Thymus (tissue), 11 donors: Measurements from ENCODE around the gene ZDHHC7. TPM values are rescaled to one million over a fixed set of nuclear protein-coding genes. Genes with fewer than 3 reads are reported as not detected.
"Not testable (repeated sequence)": the region's sequence is repeated elsewhere in the genome, so short reads cannot be mapped to it uniquely, and the experiment has no call there.

Experiments
- DNase-seq, 9 donors: peaks; one replicate each; pipeline ENCODE4 v3.0.0-alpha.2; 2013; ENCODE audit warnings: low spot score in 9 of 9, low read depth in 6 of 9, missing footprints in 1 of 9
- H3K27ac ChIP-seq, 2 donors: one replicate each; pipeline ENCODE4 v1.5.1; 2013; ENCODE audit warnings: control low read depth in 1 of 2, low read depth in 1 of 2, low read length in 1 of 2, mild to moderate bottlenecking in 1 of 2, moderate library complexity in 1 of 2
- H3K27me3 ChIP-seq, 2 donors: one replicate each; pipeline ENCODE4 v1.5.1; 2013; ENCODE audit warnings: low read length in 1 of 2; ENCODE audit not compliant: control insufficient read depth in 2 of 2, insufficient read depth in 1 of 2
- H3K36me3 ChIP-seq, 2 donors: one replicate each; pipeline ENCODE4 v1.5.1; 2013; ENCODE audit warnings: low read length in 1 of 2, mild to moderate bottlenecking in 1 of 2, moderate library complexity in 1 of 2; ENCODE audit not compliant: control insufficient read depth in 2 of 2, insufficient read depth in 2 of 2
- H3K4me1 ChIP-seq, 2 donors: one replicate each; pipeline ENCODE4 v1.5.1; 2013; ENCODE audit warnings: low read length in 2 of 2; ENCODE audit not compliant: control insufficient read depth in 2 of 2, insufficient read depth in 2 of 2
- H3K4me3 ChIP-seq, 2 donors: one replicate each; pipeline ENCODE4 v1.5.1; 2013; ENCODE audit warnings: low read length in 2 of 2, control low read depth in 1 of 2, mild to moderate bottlenecking in 1 of 2
- H3K9me3 ChIP-seq, 2 donors: one replicate each; pipeline ENCODE4 v1.5.1; 2013; ENCODE audit warnings: low read length in 1 of 2, mild to moderate bottlenecking in 1 of 2; ENCODE audit not compliant: control insufficient read depth in 2 of 2, insufficient read depth in 1 of 2
- WGBS: extraction: QIAGEN DNeasy Blood & Tissue Kit; methylation state at CpG from one replicate; pipeline ENCODE4 v1.1.7; 2013; 5-methylcytosine and 5-hydroxymethylcytosine counted together
- polyA plus RNA-seq: library from polyadenylated mRNA; stranded (reverse); fragments of 200-250 nt; gene quantifications from one replicate; pipeline ENCODE4 v1.2.3, GENCODE V29; 2013
- total RNA-seq: library from RNA; stranded (reverse); fragments of 120-200 nt; gene quantifications from one replicate; pipeline ENCODE4 v1.2.4, GENCODE V29; 2013
- donor health status: healthy.

Gene ZDHHC7
- total and polyA plus RNA-seq, 2 donors, result 19.0 to 24.6 TPM

DNA sequence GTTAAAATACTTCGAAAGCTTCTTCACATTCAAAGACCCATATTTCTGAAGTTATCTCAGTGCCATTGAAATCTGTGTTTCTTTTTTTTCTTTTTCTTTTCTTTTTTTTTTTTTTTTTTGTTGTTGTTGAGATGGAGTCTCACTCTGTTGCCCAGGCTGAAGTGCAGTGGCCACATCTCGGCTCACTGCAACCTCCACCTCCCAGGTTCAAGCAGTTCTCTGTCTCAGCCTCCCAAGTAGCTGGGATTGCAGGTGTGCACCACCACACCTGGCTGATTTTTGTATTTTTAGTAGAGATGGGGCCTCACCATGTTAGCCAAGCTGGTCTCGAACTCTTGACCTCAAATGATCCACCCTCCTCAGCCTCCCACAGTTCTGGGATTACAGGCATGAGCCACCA lies 43.0 kb upstream of the ZDHHC7 start:
- DNase-seq, H3K27me3 ChIP-seq, H3K9me3 ChIP-seq, H3K36me3 ChIP-seq, H3K4me3 ChIP-seq, H3K27ac ChIP-seq: not testable (repeated sequence)
- WGBS, result 99% methylated on average over 3 of the region's 3 CpGs
- peaks cover 7 to 33% of the 10 kb centered on the region in 2 donors for H3K4me1 ChIP-seq

GRCh38 chr16:85052536-85052935 lies 41.2 kb upstream of the ZDHHC7 start:
- WGBS, result 95% methylated on average over 10 of the region's 10 CpGs
- Histone ChIP-seq H3K4me3 (no peak overlapping the region), H3K27ac (no peak overlapping the region), H3K27me3 (no peaks in the 10 kb centered on the region), H3K4me1 (peaks cover 7 to 32% of the 10 kb centered on the region in 2 donors), H3K9me3 (no peaks in the 10 kb centered on the region), H3K36me3 (no peaks in the 10 kb centered on the region)
- no peak for DNase-seq

DNA sequence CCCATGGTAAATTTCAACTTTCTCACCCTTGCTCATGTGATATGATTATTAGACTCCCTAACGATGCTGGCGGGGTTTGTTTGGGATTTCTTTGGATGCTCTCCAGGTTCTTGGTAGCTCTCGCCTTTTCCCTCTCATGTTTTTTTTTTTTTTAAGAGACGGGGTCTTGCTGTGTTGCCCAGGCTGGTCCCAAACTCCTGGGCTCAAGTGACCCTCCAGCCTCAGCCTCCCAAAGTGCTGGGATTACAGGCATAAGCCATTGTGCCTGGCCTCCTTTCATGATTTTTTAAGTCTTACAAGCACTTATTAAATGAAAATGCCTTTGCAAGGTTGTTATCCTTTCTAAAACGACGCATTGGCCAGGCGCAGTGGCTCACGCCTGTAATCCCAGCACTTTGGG lies 40.3 kb upstream of the ZDHHC7 start:
- no peak overlapping the region for H3K27ac ChIP-seq
- no peak for DNase-seq
- WGBS, result 96% methylated on average over 8 of the region's 8 CpGs
- peaks cover 7 to 31% of the 10 kb centered on the region in 2 donors for H3K4me1 ChIP-seq
- H3K9me3 ChIP-seq, result no peaks in the 10 kb centered on the region
- no peak overlapping the region for H3K4me3 ChIP-seq
- H3K36me3 ChIP-seq, result no peaks in the 10 kb centered on the region
- H3K27me3 ChIP-seq, result no peaks in the 10 kb centered on the region

DNA sequence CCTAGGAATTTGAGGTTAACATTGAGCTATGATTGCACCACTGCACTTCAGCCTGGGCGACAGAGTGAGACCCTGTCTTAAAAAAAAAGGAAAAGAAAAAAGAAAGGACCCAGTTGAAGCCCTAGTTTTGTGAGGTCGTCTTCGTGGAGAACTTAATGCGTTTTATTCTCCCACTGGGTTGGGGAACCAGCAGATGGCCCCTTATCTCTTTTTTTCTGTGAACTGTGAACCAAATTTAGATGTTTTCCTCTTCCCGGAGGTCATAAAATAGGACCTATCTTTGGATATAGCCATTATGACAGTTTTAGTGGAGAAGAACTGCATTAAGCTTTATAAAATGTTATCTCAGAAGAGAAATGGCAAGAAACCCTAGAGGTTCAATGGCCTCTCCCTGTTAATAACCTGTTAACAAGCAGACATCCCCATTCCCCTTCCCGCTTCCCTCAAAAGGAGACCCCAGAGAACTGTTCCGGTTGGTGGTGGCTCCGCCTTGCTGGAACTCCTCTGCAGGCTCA lies 39.8 kb upstream of the ZDHHC7 start:
- H3K4me1 ChIP-seq, result peaks cover 4 to 26% of the 10 kb centered on the region in 2 donors
- H3K9me3 ChIP-seq, result no peaks in the 10 kb centered on the region
- DNase-seq, result no peak
- H3K27me3 ChIP-seq, result no peaks in the 10 kb centered on the region
- H3K4me3 ChIP-seq, result no peak overlapping the region
- 88% methylated on average over 8 of the region's 8 CpGs for WGBS
- H3K36me3 ChIP-seq, result no peaks in the 10 kb centered on the region
- H3K27ac ChIP-seq, result no peak overlapping the region

DNA sequence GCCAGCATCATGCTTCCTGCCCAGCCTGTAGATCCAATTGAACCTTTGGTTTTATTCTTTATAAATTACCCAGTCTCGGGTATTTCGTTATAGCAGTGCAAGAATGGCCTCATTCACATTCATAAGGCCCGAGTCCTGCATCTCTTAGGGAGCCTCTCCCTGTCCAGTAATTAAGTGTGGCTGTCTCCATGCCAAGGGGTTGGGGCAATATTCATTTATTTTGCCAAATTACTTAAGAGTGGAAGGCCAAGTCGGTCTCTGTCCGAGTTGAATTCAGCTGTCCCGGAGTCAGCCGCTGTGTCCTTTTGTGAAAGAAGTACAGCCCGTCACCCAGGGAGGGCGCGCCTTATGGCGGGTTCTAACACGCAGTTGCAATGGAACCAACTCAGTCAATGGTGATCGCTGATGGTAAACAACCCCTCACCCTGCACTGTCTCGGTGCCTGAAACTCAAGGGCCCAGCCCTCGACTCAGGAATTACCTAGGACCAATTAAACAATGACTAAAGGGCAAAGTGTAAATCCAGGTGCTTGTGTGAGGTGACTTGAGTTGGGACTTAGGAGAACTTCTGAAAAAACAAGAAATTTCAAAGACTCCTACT lies 38.5 kb upstream of the ZDHHC7 start:
- no peak overlapping the region for H3K4me3 ChIP-seq
- WGBS, result 88% methylated on average over 15 of the region's 15 CpGs
- no peak overlapping the region for H3K27ac ChIP-seq
- H3K27me3 ChIP-seq, result no peaks in the 10 kb centered on the region
- H3K4me1 ChIP-seq, result peaks cover 0 to 14% of the 10 kb centered on the region in 2 donors
- H3K9me3 ChIP-seq, result no peaks in the 10 kb centered on the region
- no peak for DNase-seq
- no peaks in the 10 kb centered on the region for H3K36me3 ChIP-seq

- no peaks in the 10 kb centered on the region for H3K36me3 ChIP-seq
- no peaks in the 10 kb centered on the region for H3K9me3 ChIP-seq
- H3K27ac ChIP-seq, result no peak overlapping the region
- 97% methylated on average over 17 of the region's 17 CpGs for WGBS
- no peak for DNase-seq
- H3K4me3 ChIP-seq, result no peak overlapping the region
- H3K4me1 ChIP-seq, result peaks cover 0 to 11% of the 10 kb centered on the region in 2 donors
- H3K27me3 ChIP-seq, result no peaks in the 10 kb centered on the region
Observed at GRCh38 chr16:85048921-85049562, 37.7 kb upstream of the ZDHHC7 start.

DNA sequence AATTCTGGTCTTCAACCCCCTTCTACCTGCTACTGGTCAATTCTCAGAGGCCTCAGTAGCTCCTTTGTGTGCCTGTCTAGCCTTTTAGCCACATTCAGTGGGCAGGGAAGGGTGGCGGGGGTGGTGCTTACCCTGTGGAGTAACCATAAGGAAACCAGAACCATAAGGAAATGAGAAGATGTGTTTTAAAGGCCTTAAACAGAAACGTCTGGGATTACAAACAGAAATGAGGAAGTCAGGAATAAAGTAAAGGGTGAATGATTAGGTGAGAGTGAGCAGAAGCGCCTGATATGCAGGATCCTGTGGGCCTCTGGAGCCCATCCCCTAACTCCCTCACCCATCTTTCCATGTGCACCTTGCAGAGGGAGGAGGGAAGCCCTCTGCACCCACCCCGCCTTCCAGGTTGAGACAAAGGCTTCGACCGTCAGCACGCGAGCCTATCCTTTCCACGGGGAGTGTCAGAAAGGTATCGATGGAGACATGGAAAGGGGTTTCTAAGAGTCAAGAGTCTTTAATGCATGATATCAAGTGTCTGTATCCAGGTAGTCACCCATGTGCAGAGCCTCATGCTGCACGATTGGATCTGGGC lies 36.6 kb upstream of the ZDHHC7 start:
- Histone ChIP-seq H3K36me3 (no peaks in the 10 kb centered on the region), H3K4me1 (peaks cover 0 to 11% of the 10 kb centered on the region in 2 donors), H3K27me3 (no peaks in the 10 kb centered on the region), H3K27ac (no peak overlapping the region), H3K9me3 (no peaks in the 10 kb centered on the region), H3K4me3 (no peak overlapping the region)
- WGBS, result 86% methylated on average over 11 of the region's 11 CpGs
- DNase-seq, result no peak

GRCh38 chr16:85046931-85047866 lies 35.9 kb upstream of the ZDHHC7 start:
- Histone ChIP-seq H3K27me3 (no peaks in the 10 kb centered on the region), H3K4me1 (peaks cover 0 to 11% of the 10 kb centered on the region in 2 donors), H3K36me3 (no peaks in the 10 kb centered on the region), H3K9me3 (no peaks in the 10 kb centered on the region), H3K27ac (no peak overlapping the region), H3K4me3 (no peak overlapping the region)
- DNase-seq, result peak in 2 of 9 donors; percentile 31 to 63
- WGBS, result 71% methylated on average over 20 of the region's 20 CpGs
